ENCODE data around the gene HMGN4. TPM values are rescaled to one million over a fixed set of nuclear protein-coding genes. Genes with fewer than 3 reads are reported as not detected.

HMGN4 gene
- polyA plus RNA-seq, 1 donor from 2014 or later, result 125 TPM

GRCh38 chr6:26576929-26577719 lies 39.0 kb downstream of the HMGN4 start:
- no peak overlapping the region for H3K27ac ChIP-seq (ENCODE audit: low read length)
- H3K9ac ChIP-seq (ENCODE audit: low read length), result no peak overlapping the region
- peaks cover 10% of the 10 kb centered on the region for H3K9me3 ChIP-seq (ENCODE audit: low read length)
- H2AFZ ChIP-seq (ENCODE audit: low read depth, low read length), result no peak overlapping the region
- no peaks in the 10 kb centered on the region for H4K20me1 ChIP-seq (ENCODE audit: insufficient read depth)
- no peak overlapping the region for H3K4me2 ChIP-seq (ENCODE audit: low read length)
- peaks cover 49% of the 10 kb centered on the region for H3K27me3 ChIP-seq (ENCODE audit: insufficient read depth, low read depth, low read length)
- H3K79me2 ChIP-seq (replicated peaks; ENCODE audit: insufficient read depth, low read length), result no peaks in the 10 kb centered on the region
- no peaks in the 10 kb centered on the region for H3K36me3 ChIP-seq (ENCODE audit: insufficient read depth, low read length)
- no peaks in the 10 kb centered on the region for H3F3A ChIP-seq (ENCODE audit: insufficient read depth, low read length, poor library complexity, severe bottlenecking)
- TF ChIP-seq CTCF (IDR thresholded peaks at IDR 0.05; ENCODE audit: poor library complexity, severe bottlenecking), result no peak
- TF ChIP-seq RAD21 (conservative IDR thresholded peaks at IDR 0.05), result no peak
- TF ChIP-seq MXI1 (conservative IDR thresholded peaks at IDR 0.05; ENCODE audit: poor library complexity, severe bottlenecking), result no peak
- TF ChIP-seq, protein P1, sequence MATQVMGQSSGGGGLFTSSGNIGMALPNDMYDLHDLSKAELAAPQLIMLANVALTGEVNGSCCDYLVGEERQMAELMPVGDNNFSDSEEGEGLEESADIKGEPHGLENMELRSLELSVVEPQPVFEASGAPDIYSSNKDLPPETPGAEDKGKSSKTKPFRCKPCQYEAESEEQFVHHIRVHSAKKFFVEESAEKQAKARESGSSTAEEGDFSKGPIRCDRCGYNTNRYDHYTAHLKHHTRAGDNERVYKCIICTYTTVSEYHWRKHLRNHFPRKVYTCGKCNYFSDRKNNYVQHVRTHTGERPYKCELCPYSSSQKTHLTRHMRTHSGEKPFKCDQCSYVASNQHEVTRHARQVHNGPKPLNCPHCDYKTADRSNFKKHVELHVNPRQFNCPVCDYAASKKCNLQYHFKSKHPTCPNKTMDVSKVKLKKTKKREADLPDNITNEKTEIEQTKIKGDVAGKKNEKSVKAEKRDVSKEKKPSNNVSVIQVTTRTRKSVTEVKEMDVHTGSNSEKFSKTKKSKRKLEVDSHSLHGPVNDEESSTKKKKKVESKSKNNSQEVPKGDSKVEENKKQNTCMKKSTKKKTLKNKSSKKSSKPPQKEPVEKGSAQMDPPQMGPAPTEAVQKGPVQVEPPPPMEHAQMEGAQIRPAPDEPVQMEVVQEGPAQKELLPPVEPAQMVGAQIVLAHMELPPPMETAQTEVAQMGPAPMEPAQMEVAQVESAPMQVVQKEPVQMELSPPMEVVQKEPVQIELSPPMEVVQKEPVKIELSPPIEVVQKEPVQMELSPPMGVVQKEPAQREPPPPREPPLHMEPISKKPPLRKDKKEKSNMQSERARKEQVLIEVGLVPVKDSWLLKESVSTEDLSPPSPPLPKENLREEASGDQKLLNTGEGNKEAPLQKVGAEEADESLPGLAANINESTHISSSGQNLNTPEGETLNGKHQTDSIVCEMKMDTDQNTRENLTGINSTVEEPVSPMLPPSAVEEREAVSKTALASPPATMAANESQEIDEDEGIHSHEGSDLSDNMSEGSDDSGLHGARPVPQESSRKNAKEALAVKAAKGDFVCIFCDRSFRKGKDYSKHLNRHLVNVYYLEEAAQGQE (IDR thresholded peaks at IDR 0.05; ENCODE audit: borderline replicate concordance), result no peak
- TF ChIP-seq POLR2AphosphoS5 (IDR thresholded peaks at IDR 0.05), result no peak
- no peaks in the 10 kb centered on the region for H3K9me2 ChIP-seq (ENCODE audit: insufficient read depth, low read length)
- peak overlapping the region; percentile 48 for H3K4me3 ChIP-seq (ENCODE audit: low read length)

- no peak for TF ChIP-seq EZH2 (IDR thresholded peaks at IDR 0.05; ENCODE audit: borderline replicate concordance, insufficient read depth, low read length, poor library complexity, severe bottlenecking)
- Histone ChIP-seq H3K9me2 (ENCODE audit: insufficient read depth, low read length) (no peaks in the 10 kb centered on the region), H3K27me3 (ENCODE audit: insufficient read depth, low read depth, low read length) (peaks cover 53% of the 10 kb centered on the region), H3K4me3 (ENCODE audit: low read length) (peak overlapping the region; percentile 48), H3K79me2 (replicated peaks; ENCODE audit: insufficient read depth, low read length) (no peaks in the 10 kb centered on the region), H2AFZ (ENCODE audit: low read depth, low read length) (no peak overlapping the region), H3F3A (ENCODE audit: insufficient read depth, low read length, poor library complexity, severe bottlenecking) (no peaks in the 10 kb centered on the region), H3K9me3 (ENCODE audit: low read length) (peaks cover 10% of the 10 kb centered on the region), H3K9ac (ENCODE audit: low read length) (no peak overlapping the region), H4K20me1 (ENCODE audit: insufficient read depth) (no peaks in the 10 kb centered on the region), H3K36me3 (ENCODE audit: insufficient read depth, low read length) (no peaks in the 10 kb centered on the region), H3K4me2 (ENCODE audit: low read length) (no peak overlapping the region), H3K27ac (ENCODE audit: low read length) (no peak overlapping the region)
These were observed 39.5 kb downstream of the HMGN4 start for GRCh38 chr6:26577720-26578072.

GRCh38 chr6:26578279-26578678 lies 40.1 kb downstream of the HMGN4 start:
- no peak overlapping the region for H3K27ac ChIP-seq (ENCODE audit: low read length)
- H3K79me2 ChIP-seq (replicated peaks; ENCODE audit: insufficient read depth, low read length), result no peaks in the 10 kb centered on the region
- H3K27me3 ChIP-seq (ENCODE audit: insufficient read depth, low read depth, low read length), result peaks cover 55% of the 10 kb centered on the region
- H3K4me2 ChIP-seq (ENCODE audit: low read length), result no peak overlapping the region
- H3K36me3 ChIP-seq (ENCODE audit: insufficient read depth, low read length), result no peaks in the 10 kb centered on the region
- TF ChIP-seq, protein P1 (IDR thresholded peaks at IDR 0.05; ENCODE audit: borderline replicate concordance), result no peak
- TF ChIP-seq TAF1 (IDR thresholded peaks at IDR 0.05; ENCODE audit: low read depth), result no peak
- TF ChIP-seq POLR2AphosphoS5 (IDR thresholded peaks at IDR 0.05), result no peak
- TF ChIP-seq RAD21 (conservative IDR thresholded peaks at IDR 0.05), result no peak
- TF ChIP-seq CTCF (IDR thresholded peaks at IDR 0.05; ENCODE audit: poor library complexity, severe bottlenecking), result no peak
- no peak for TF ChIP-seq EZH2 (IDR thresholded peaks at IDR 0.05; ENCODE audit: borderline replicate concordance, insufficient read depth, low read length, poor library complexity, severe bottlenecking)
- no peak for TF ChIP-seq SMC3 (conservative IDR thresholded peaks at IDR 0.05; ENCODE audit: poor library complexity)
- no peak for TF ChIP-seq EP300 (conservative IDR thresholded peaks at IDR 0.05; ENCODE audit: poor library complexity, severe bottlenecking)
- no peak for TF ChIP-seq MXI1 (conservative IDR thresholded peaks at IDR 0.05; ENCODE audit: poor library complexity, severe bottlenecking)
- peaks cover 10% of the 10 kb centered on the region for H3K9me3 ChIP-seq (ENCODE audit: low read length)
- no peak overlapping the region for H3K9ac ChIP-seq (ENCODE audit: low read length)
- no peak overlapping the region for H3K4me3 ChIP-seq (ENCODE audit: low read length)
- no peak overlapping the region for H2AFZ ChIP-seq (ENCODE audit: low read depth, low read length)
- H3F3A ChIP-seq (ENCODE audit: insufficient read depth, low read length, poor library complexity, severe bottlenecking), result no peaks in the 10 kb centered on the region
- H3K9me2 ChIP-seq (ENCODE audit: insufficient read depth, low read length), result no peaks in the 10 kb centered on the region
- no peaks in the 10 kb centered on the region for H4K20me1 ChIP-seq (ENCODE audit: insufficient read depth)

Measured in neural cell (in vitro differentiated cells).